ENCODE measurements around the gene GPR25.

Gene GPR25

DNA sequence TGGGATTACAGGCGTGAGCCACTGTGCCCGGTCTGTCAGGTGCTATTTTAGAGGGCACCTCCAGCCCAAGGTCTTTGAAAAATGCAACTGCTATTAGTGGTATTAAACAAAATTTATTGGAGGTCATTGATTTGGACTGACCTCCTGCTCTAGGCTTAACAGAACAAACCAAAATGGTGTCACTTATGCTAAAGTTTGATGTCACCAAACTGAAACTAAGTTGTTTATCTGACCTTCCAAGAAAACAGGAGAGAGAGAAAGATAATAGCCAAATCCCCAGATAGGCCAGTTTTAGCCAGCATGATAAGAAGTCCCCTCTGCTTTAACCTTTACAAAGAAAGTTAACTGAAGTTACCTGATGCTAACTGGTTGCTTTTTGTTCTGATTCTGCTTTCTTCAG, 13.8 kb downstream of the GPR25 start:
- peaks cover 46% of the 10 kb centered on the region for H3K27me3 ChIP-seq (ENCODE audit: control insufficient read depth, low read length)
- H3K4me3 ChIP-seq (ENCODE audit: low read length) = no peak overlapping the region
- no peaks in the 10 kb centered on the region for H4K20me1 ChIP-seq (ENCODE audit: control insufficient read depth, insufficient read depth, low read depth, low read length)
- H3K36me3 ChIP-seq (ENCODE audit: control insufficient read depth, low read length) = no peaks in the 10 kb centered on the region
- H3K4me1 ChIP-seq (ENCODE audit: control insufficient read depth, low read length) = peaks cover 16% of the 10 kb centered on the region
- H3K9me2 ChIP-seq (replicated peaks; ENCODE audit: control insufficient read depth, low read length) = no peaks in the 10 kb centered on the region
- H3F3A ChIP-seq (ENCODE audit: control insufficient read depth, insufficient read depth) = no peaks in the 10 kb centered on the region
- TF ChIP-seq CTCF (IDR thresholded peaks at IDR 0.05; ENCODE audit: low read depth, low read length, poor library complexity, severe bottlenecking) (no peak), EZH2phosphoT487 (IDR thresholded peaks at IDR 0.05; ENCODE audit: borderline replicate concordance, low read length) (no peak)
- H3K9me3 ChIP-seq (ENCODE audit: control insufficient read depth, insufficient read depth, low read length) = no peaks in the 10 kb centered on the region
- no peak overlapping the region for H3K4me2 ChIP-seq (ENCODE audit: low read length)
- no peaks in the 10 kb centered on the region for H3K79me2 ChIP-seq (ENCODE audit: control insufficient read depth, low read length)
- H3K27ac ChIP-seq (ENCODE audit: low read depth, low read length) = no peak overlapping the region

GRCh38 chr1:200887036-200887435, 14.3 kb downstream of the GPR25 start:
- H3K79me2 ChIP-seq (ENCODE audit: control insufficient read depth, low read length) = no peaks in the 10 kb centered on the region
- no peaks in the 10 kb centered on the region for H4K20me1 ChIP-seq (ENCODE audit: control insufficient read depth, insufficient read depth, low read depth, low read length)
- TF ChIP-seq CTCF (IDR thresholded peaks at IDR 0.05; ENCODE audit: low read depth, low read length, poor library complexity, severe bottlenecking) = no peak
- TF ChIP-seq EZH2phosphoT487 (IDR thresholded peaks at IDR 0.05; ENCODE audit: borderline replicate concordance, low read length) = no peak
- no peaks in the 10 kb centered on the region for H3K9me2 ChIP-seq (replicated peaks; ENCODE audit: control insufficient read depth, low read length)
- H3K4me1 ChIP-seq (ENCODE audit: control insufficient read depth, low read length) = peaks cover 16% of the 10 kb centered on the region
- peaks cover 51% of the 10 kb centered on the region for H3K27me3 ChIP-seq (ENCODE audit: control insufficient read depth, low read length)
- no peak overlapping the region for H3K4me3 ChIP-seq (ENCODE audit: low read length)
- no peaks in the 10 kb centered on the region for H3K36me3 ChIP-seq (ENCODE audit: control insufficient read depth, low read length)
- no peaks in the 10 kb centered on the region for H3K9me3 ChIP-seq (ENCODE audit: control insufficient read depth, insufficient read depth, low read length)
- H3K27ac ChIP-seq (ENCODE audit: low read depth, low read length) = no peak overlapping the region
- no peak overlapping the region for H3K4me2 ChIP-seq (ENCODE audit: low read length)
- H3F3A ChIP-seq (ENCODE audit: control insufficient read depth, insufficient read depth) = no peaks in the 10 kb centered on the region

DNA sequence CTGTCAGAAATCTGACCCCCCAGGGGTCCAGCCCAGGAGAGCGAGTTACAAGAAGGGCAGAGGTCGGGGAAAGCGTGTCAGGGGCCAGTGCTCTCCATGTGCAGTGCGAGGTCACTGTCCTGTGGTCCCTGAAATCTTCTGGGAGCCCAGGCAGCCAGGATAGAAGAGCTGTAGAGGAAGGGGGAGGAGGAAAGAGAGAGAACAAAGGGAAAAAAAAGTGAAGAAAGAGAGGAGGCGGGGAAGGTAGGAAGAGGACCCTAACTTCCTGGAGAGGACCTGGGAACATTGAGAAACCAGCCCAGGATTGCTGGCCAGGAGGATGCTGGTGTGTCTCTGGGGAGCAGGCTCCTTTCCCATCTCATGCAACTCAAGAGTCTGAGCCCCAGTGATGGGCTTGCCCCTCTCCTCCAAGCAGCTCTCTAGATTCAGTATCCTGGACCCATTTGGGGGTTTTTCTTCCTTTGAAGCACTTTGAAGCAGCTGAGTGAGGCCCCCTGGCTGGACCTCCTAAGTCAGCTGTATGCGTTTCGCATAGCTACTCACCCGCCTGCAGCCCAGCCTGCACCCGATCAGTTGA, 15.1 kb downstream of the GPR25 start:
- Histone ChIP-seq H3K4me3 (ENCODE audit: low read length) (no peak overlapping the region), H3K36me3 (ENCODE audit: control insufficient read depth, low read length) (no peaks in the 10 kb centered on the region), H3K9me2 (replicated peaks; ENCODE audit: control insufficient read depth, low read length) (no peaks in the 10 kb centered on the region), H3K4me1 (ENCODE audit: control insufficient read depth, low read length) (peaks cover 16% of the 10 kb centered on the region), H3K27me3 (ENCODE audit: control insufficient read depth, low read length) (peaks cover 59% of the 10 kb centered on the region), H3K4me2 (ENCODE audit: low read length) (peak overlapping the region; percentile 45), H3K9me3 (ENCODE audit: control insufficient read depth, insufficient read depth, low read length) (no peaks in the 10 kb centered on the region), H3F3A (ENCODE audit: control insufficient read depth, insufficient read depth) (no peaks in the 10 kb centered on the region), H3K79me2 (ENCODE audit: control insufficient read depth, low read length) (no peaks in the 10 kb centered on the region), H4K20me1 (ENCODE audit: control insufficient read depth, insufficient read depth, low read depth, low read length) (no peaks in the 10 kb centered on the region), H3K27ac (ENCODE audit: low read depth, low read length) (no peak overlapping the region)
- TF ChIP-seq CTCF (IDR thresholded peaks at IDR 0.05; ENCODE audit: low read depth, low read length, poor library complexity, severe bottlenecking) (no peak), EZH2phosphoT487 (IDR thresholded peaks at IDR 0.05; ENCODE audit: borderline replicate concordance, low read length) (no peak)

Measured in DOHH2 (cell line).